Mucosa of rectum (tissue), 2 donors: ENCODE data around the gene MAP1LC3C.
"Not testable (repeated sequence)": the region's sequence is repeated elsewhere in the genome, so short reads cannot be mapped to it uniquely, and the experiment has no call there.

Experiments
- H3K27ac ChIP-seq, 2 donors: one replicate each; pipeline ENCODE4 v1.7.0; 2013; ENCODE audit warnings: inconsistent platforms in 2 of 2, low read depth in 2 of 2, low read length in 2 of 2
- H3K27me3 ChIP-seq, 2 donors: one replicate each; pipeline ENCODE4 v1.7.0; 2013; ENCODE audit warnings: low read length in 2 of 2; ENCODE audit not compliant: control insufficient read depth in 2 of 2, insufficient read depth in 2 of 2
- H3K36me3 ChIP-seq, 2 donors: one replicate each; pipeline ENCODE4 v1.7.0; 2013; ENCODE audit warnings: low read length in 2 of 2; ENCODE audit not compliant: control insufficient read depth in 2 of 2, insufficient read depth in 2 of 2
- H3K4me1 ChIP-seq, 2 donors: one replicate each; pipeline ENCODE4 v1.7.0; 2013; ENCODE audit warnings: low read length in 2 of 2, mild to moderate bottlenecking in 1 of 2; ENCODE audit not compliant: control insufficient read depth in 2 of 2, insufficient read depth in 2 of 2
- H3K4me3 ChIP-seq, 2 donors: one replicate each; pipeline ENCODE4 v1.7.0; 2013; ENCODE audit warnings: low read length in 2 of 2
- H3K9ac ChIP-seq, 2 donors: one replicate each; pipeline ENCODE4 v1.7.0; 2013; ENCODE audit warnings: low read length in 2 of 2, low read depth in 1 of 2, mild to moderate bottlenecking in 1 of 2
- H3K9me3 ChIP-seq, 2 donors: one replicate each; pipeline ENCODE4 v1.7.0; 2013; ENCODE audit warnings: low read length in 2 of 2; ENCODE audit not compliant: control insufficient read depth in 2 of 2
- donor health status: healthy.
- donor health status: Normal muscosa, but diverticular disease.

MAP1LC3C gene

DNA sequence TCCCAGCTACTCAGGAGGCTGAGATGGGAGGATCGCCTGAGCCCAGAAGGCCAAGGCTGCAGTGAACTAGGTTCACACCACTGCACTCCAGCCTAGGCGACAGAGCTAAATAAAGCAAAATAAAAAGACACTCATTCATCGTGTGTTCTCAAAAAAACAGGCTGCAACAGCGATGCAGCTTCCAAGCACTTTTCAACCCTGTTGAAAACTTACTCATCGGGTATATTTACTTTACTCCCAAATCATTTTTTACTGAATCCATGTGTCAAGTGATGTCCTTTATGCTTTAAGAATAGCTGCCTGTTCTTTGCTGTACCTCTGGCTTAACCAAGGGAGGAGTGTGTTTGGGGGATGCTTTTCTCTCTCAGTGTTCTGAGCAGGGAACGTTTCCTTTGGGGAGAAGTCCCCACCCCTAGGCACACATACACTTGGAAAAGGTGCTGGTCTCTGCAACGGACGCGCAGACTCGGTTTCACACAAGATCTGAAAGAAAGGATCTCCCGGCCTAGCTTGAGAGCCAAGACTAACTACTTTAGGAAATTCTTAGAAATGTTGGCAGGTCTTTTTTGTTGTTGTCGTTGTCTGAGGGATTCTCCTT lies 1.4 kb downstream of the MAP1LC3C start:
- Histone ChIP-seq H3K27me3 (no peaks in the 10 kb centered on the region), H3K9ac (no peak overlapping the region), H3K4me3 (no peak overlapping the region), H3K9me3 (no peaks in the 10 kb centered on the region), H3K27ac (no peak overlapping the region), H3K36me3 (no peaks in the 10 kb centered on the region), H3K4me1 (peaks cover 2 to 4% of the 10 kb centered on the region in 2 donors)

DNA sequence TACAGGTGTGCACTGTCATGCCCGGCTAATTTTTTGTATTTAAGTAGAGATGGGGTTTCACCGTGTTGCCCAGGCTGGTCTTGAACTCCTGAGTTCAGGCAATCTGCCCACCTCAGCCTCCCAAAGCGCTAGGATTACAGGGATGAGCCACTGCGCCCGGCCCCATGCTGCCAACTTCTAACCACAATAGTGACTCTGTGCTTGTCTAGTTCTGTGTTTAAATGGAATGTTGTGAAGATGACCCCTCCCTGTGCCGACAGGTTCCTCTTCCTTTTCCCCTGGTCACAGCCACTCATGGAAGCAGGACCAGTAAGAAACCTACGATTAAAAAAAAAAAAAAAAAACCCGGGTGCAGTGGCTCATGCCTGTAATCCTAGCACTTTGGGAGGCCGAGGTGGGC lies 4.7 kb downstream of the MAP1LC3C start:
- no peak overlapping the region for H3K27ac ChIP-seq
- H3K9me3 ChIP-seq = no peaks in the 10 kb centered on the region
- no peaks in the 10 kb centered on the region for H3K27me3 ChIP-seq

DNA sequence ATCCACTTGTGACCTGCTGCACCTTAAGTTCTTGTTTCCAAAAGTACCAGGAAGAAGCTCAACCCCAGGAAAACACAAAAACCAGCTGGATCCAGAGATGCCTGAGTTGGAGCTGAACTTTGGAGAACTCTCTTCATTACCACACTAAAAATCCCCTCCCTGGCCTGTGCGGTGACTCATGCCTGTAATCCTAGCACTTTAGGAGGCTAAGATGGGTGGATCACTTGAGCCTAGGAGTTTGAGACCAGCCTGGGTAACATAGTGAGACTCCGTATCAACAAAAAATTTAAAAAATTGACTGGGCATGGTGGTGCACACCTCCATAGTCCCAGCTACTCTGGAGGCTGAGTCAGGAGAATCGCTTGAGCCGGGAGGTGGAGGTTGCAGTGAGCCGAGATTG lies 6.2 kb downstream of the MAP1LC3C start:
- Histone ChIP-seq H3K36me3 (no peaks in the 10 kb centered on the region), H3K9ac (no peak overlapping the region), H3K27me3 (no peaks in the 10 kb centered on the region), H3K4me3 (no peak overlapping the region), H3K9me3 (no peaks in the 10 kb centered on the region), H3K27ac (no peak overlapping the region), H3K4me1 (no peaks in the 10 kb centered on the region)

More for the DNA sequence above, 4.7 kb downstream of the MAP1LC3C start:
- Histone ChIP-seq H3K36me3 (no peaks in the 10 kb centered on the region), H3K9ac (no peak overlapping the region), H3K4me1 (peaks cover 2 to 4% of the 10 kb centered on the region in 2 donors), H3K4me3 (no peak overlapping the region)

DNA sequence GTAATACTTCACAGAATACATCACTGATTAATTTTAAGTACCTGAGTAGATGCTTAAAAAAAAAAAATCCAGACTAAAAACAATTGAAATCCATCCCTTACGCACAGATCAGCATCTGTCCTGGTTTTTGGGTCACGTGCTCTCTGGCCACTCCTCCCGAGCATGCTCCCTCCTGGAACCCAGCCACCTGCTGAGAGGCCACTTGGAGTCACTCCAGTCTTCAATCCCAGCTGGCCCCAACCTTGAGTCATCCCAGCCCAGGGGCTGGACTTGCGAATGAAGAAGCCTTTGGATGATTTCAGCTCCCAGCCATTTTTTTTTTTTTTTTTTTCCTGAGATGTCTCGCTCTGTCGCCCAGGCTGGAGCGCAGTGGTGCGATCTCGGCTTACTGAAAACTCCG lies 8.9 kb downstream of the MAP1LC3C start:
- Histone ChIP-seq H3K27ac (no peak overlapping the region), H3K36me3 (no peaks in the 10 kb centered on the region), H3K4me1 (no peaks in the 10 kb centered on the region), H3K9ac (no peak overlapping the region), H3K4me3 (no peak overlapping the region), H3K9me3 (no peaks in the 10 kb centered on the region), H3K27me3 (no peaks in the 10 kb centered on the region)

DNA sequence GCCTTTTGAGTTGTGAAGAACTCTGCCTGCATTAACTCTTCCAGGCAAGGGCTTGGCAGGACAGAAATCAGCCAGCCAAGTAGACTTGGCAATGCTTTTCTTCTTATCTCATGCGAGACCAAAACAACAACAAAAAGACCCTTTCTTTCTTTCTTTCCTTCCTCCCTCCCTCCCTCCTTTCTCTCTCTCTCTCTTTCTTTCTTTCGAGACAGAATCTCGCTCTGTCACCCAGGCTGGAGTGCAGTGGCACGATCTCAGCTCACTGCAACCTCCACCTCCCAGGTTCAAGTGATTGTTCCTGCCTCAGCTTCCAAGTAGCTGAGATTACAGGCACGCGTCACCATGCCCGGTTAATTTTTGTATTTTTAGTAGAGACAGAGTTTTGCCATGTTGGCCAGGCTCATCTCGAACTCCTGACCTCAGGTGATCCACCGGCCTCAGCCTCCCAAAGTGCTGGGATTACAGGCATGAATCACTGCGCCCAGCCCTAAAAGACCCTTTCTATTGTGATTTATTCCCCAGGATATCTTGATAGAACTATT lies 10.4 kb downstream of the MAP1LC3C start:
- H3K4me1 ChIP-seq, H3K36me3 ChIP-seq, H3K27ac ChIP-seq, H3K9me3 ChIP-seq, H3K27me3 ChIP-seq, H3K9ac ChIP-seq, H3K4me3 ChIP-seq: not testable (repeated sequence)

DNA sequence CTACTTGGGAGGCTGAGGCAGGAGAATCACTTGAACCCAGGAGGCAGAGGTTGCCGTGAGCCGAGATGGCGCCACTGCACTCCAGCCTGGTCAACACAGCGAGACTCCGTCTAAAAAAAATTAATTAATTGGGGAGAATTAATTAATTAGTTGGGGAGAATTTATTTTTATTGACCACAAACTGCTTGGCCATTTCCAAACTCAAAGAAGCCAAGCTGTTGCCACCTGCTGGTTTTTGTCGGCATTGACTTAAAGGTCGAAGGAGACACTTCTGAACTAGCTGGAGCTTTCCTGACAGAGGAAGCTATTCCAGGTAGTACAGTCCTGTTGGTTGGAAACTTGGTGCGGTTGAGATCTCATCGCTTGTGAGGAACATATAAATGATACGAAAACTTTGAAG lies 13.1 kb downstream of the MAP1LC3C start:
- Histone ChIP-seq H3K27me3 (no peaks in the 10 kb centered on the region), H3K36me3 (no peaks in the 10 kb centered on the region), H3K4me3 (no peak overlapping the region), H3K27ac (no peak overlapping the region), H3K9ac (no peak overlapping the region), H3K9me3 (no peaks in the 10 kb centered on the region), H3K4me1 (no peaks in the 10 kb centered on the region)

DNA sequence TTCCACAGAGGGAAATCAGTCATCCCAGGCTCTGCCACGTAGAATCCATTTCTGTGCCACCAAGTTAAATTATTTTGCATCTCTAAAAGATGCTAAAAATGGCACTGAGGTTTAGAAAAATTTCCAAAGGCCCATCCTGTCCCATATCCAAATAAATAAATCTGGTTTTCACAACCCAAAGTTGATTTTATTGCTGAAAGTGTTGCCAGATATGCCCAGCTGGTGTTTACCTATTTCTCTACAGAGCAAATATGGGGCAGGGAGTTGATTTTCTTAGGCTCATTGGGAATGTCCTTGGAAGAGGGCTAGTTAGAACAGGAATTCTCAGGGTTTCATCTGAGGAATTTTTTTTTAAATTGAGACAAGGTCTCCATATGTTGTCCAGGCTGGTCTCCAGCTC lies 19.0 kb downstream of the MAP1LC3C start:
- no peaks in the 10 kb centered on the region for H3K27me3 ChIP-seq
- H3K9ac ChIP-seq = no peak overlapping the region
- H3K36me3 ChIP-seq = no peaks in the 10 kb centered on the region
- no peak overlapping the region for H3K4me3 ChIP-seq
- no peaks in the 10 kb centered on the region for H3K4me1 ChIP-seq
- no peak overlapping the region for H3K27ac ChIP-seq
- no peaks in the 10 kb centered on the region for H3K9me3 ChIP-seq

DNA sequence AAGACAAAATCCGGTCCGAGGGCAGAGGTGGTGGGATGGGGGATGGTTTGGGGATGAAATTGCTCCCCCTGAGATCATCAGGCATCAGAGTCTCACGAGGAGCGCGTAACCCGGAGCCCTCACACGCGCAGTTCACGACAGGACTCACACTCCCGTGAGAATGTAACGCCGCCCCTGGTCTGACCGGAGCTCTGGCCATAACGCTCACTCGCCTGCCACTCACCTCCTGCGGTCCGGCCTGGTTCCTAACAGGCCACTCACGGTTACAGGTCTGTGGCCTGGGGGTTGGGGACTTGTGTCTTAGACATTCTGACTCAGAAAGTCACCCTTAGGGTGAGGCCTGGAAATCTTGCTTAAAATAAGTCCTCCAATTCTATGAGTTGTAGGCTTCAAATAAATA lies 19.8 kb downstream of the MAP1LC3C start:
- H3K36me3 ChIP-seq = no peaks in the 10 kb centered on the region
- no peak overlapping the region for H3K27ac ChIP-seq
- H3K27me3 ChIP-seq = no peaks in the 10 kb centered on the region
- no peaks in the 10 kb centered on the region for H3K4me1 ChIP-seq
- no peaks in the 10 kb centered on the region for H3K9me3 ChIP-seq
- no peak overlapping the region for H3K4me3 ChIP-seq
- H3K9ac ChIP-seq = no peak overlapping the region

DNA sequence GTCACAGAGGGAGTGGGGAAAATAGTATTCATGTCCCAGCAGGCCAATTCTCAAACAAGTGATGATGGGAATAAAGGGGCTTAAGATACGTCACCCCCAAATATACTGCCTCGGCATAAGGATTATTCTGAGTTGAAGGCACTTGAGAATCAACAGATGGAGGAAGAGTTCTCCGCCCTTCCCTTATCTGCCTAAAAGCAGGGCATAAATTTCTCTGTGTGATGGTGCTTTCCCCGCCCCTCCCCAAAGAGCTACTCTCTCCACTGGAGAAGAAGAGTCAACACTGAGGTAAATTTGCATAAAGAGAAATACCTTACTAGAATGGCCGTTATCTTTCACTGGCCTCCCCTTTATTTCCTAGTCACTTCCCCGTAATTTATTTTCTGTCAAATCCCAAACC lies 22.7 kb downstream of the MAP1LC3C start:
- no peak overlapping the region for H3K9ac ChIP-seq
- no peaks in the 10 kb centered on the region for H3K27me3 ChIP-seq
- no peaks in the 10 kb centered on the region for H3K4me1 ChIP-seq
- H3K36me3 ChIP-seq = no peaks in the 10 kb centered on the region
- no peak overlapping the region for H3K27ac ChIP-seq
- H3K4me3 ChIP-seq = no peak overlapping the region
- no peaks in the 10 kb centered on the region for H3K9me3 ChIP-seq

DNA sequence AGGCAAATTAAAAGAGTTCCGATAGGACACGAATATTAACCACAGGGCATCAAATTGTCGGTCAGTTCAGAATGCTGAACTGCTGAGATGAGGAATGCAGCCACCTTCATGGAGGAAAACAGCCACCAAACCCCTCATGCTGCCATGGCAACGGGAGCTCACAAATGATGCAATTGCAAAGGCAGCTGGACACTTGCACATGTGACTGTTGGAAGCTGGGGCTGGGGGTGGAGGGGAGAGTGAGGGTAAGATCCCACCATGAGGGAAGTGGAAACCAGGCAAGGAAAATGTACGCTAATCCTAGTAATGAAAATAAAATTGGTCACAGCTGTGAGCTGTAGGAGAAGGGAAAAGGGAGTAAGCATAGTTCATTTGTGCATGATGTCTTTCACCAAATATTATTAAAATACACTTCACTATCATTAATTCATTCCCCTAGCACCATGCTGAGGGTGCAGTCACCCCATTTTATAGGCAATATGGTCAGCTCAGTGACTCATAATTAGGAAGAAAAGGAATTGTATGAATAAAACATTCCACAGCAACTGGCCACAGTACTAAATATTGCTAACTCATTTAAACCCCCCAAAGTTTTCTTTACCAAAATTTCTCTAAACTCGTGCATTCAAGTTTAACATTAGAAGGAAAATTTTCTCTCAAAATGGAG lies 26.1 kb downstream of the MAP1LC3C start:
- Histone ChIP-seq H3K27me3 (no peaks in the 10 kb centered on the region), H3K27ac (no peak overlapping the region), H3K36me3 (no peaks in the 10 kb centered on the region), H3K4me1 (no peaks in the 10 kb centered on the region), H3K4me3 (no peak overlapping the region), H3K9me3 (no peaks in the 10 kb centered on the region), H3K9ac (no peak overlapping the region)
